Stomach smooth muscle (tissue), 2 donors: ENCODE results near the gene MPRIP.

ENCODE experiments used
- H3K27ac ChIP-seq: one replicate; pipeline ENCODE4 v1.7.0; 2013; ENCODE audit warnings: mild to moderate bottlenecking, low read length, inconsistent platforms
- H3K27me3 ChIP-seq, 2 donors: one replicate each; pipeline ENCODE4 v1.7.0; 2013; ENCODE audit warnings: low read length in 2 of 2; ENCODE audit not compliant: insufficient read depth in 2 of 2, control insufficient read depth in 1 of 2
- H3K36me3 ChIP-seq, 2 donors: one replicate each; pipeline ENCODE4 v1.7.0; 2013; ENCODE audit warnings: low read length in 2 of 2; ENCODE audit not compliant: control insufficient read depth in 2 of 2, insufficient read depth in 2 of 2
- H3K4me1 ChIP-seq: one replicate; pipeline ENCODE4 v1.7.0; 2013; ENCODE audit warnings: low read length; ENCODE audit not compliant: control insufficient read depth, insufficient read depth
- H3K4me3 ChIP-seq, 2 donors: one replicate each; pipeline ENCODE4 v1.7.0; 2013; ENCODE audit warnings: low read length in 2 of 2
- H3K9ac ChIP-seq, 2 donors: one replicate each; pipeline ENCODE4 v1.7.0; 2013; ENCODE audit warnings: low read length in 2 of 2, mild to moderate bottlenecking in 1 of 2
- H3K9me3 ChIP-seq, 2 donors: one replicate each; pipeline ENCODE4 v1.7.0; 2013; ENCODE audit warnings: low read length in 2 of 2; ENCODE audit not compliant: control insufficient read depth in 2 of 2
- donor health status: healthy.
- donor health status: Pancreatic carcinoma.

MPRIP gene

GRCh38 chr17:17053446-17054379 is 11.5 kb downstream of the MPRIP start:
- H3K27me3 ChIP-seq: no peaks in the 10 kb centered on the region
- H3K36me3 ChIP-seq: peaks cover 2 to 3% of the 10 kb centered on the region in 2 donors
- no peak overlapping the region for H3K27ac ChIP-seq
- no peak overlapping the region for H3K4me3 ChIP-seq
- H3K4me1 ChIP-seq: peaks cover 55% of the 10 kb centered on the region
- H3K9ac ChIP-seq: no peak overlapping the region
- no peaks in the 10 kb centered on the region for H3K9me3 ChIP-seq

- Histone ChIP-seq H3K27ac (no peak overlapping the region), H3K4me3 (no peak overlapping the region), H3K36me3 (peaks cover 2 to 3% of the 10 kb centered on the region in 2 donors), H3K27me3 (no peaks in the 10 kb centered on the region), H3K9ac (no peak overlapping the region), H3K9me3 (no peaks in the 10 kb centered on the region), H3K4me1 (peaks cover 56% of the 10 kb centered on the region)
Measured at GRCh38 chr17:17054636-17055035, 12.4 kb downstream of the MPRIP start.

GRCh38 chr17:17055286-17056155 is 13.3 kb downstream of the MPRIP start:
- peaks cover 2 to 3% of the 10 kb centered on the region in 2 donors for H3K36me3 ChIP-seq
- H3K4me3 ChIP-seq: no peak overlapping the region
- peak overlapping the region; percentile 37 for H3K27ac ChIP-seq
- H3K4me1 ChIP-seq: peaks cover 56% of the 10 kb centered on the region
- H3K27me3 ChIP-seq: no peaks in the 10 kb centered on the region
- no peaks in the 10 kb centered on the region for H3K9me3 ChIP-seq
- no peak overlapping the region for H3K9ac ChIP-seq

GRCh38 chr17:17056156-17056539 is 13.9 kb downstream of the MPRIP start:
- H3K4me3 ChIP-seq: no peak overlapping the region
- peak overlapping the region; percentile 37 for H3K27ac ChIP-seq
- H3K27me3 ChIP-seq: no peaks in the 10 kb centered on the region
- H3K9ac ChIP-seq: no peak overlapping the region
- peaks cover 2 to 3% of the 10 kb centered on the region in 2 donors for H3K36me3 ChIP-seq
- H3K9me3 ChIP-seq: no peaks in the 10 kb centered on the region
- H3K4me1 ChIP-seq: peaks cover 56% of the 10 kb centered on the region

GRCh38 chr17:17057057-17057551 is 14.8 kb downstream of the MPRIP start:
- no peaks in the 10 kb centered on the region for H3K9me3 ChIP-seq
- H3K27me3 ChIP-seq: no peaks in the 10 kb centered on the region
- H3K9ac ChIP-seq: no peak overlapping the region
- no peak overlapping the region for H3K4me3 ChIP-seq
- H3K27ac ChIP-seq: no peak overlapping the region
- H3K36me3 ChIP-seq: peaks cover 2 to 3% of the 10 kb centered on the region in 2 donors
- peaks cover 55% of the 10 kb centered on the region for H3K4me1 ChIP-seq

- H3K27ac ChIP-seq: no peak overlapping the region
- no peaks in the 10 kb centered on the region for H3K27me3 ChIP-seq
- H3K36me3 ChIP-seq: peaks cover 2 to 3% of the 10 kb centered on the region in 2 donors
- H3K9ac ChIP-seq: no peak overlapping the region
- peaks cover 55% of the 10 kb centered on the region for H3K4me1 ChIP-seq
- no peaks in the 10 kb centered on the region for H3K9me3 ChIP-seq
- no peak overlapping the region for H3K4me3 ChIP-seq
Measured at GRCh38 chr17:17058304-17058703, 16.0 kb downstream of the MPRIP start.

- Histone ChIP-seq H3K4me1 (peaks cover 53% of the 10 kb centered on the region), H3K27ac (no peak overlapping the region), H3K9me3 (no peaks in the 10 kb centered on the region), H3K9ac (no peak overlapping the region), H3K27me3 (no peaks in the 10 kb centered on the region), H3K4me3 (no peak overlapping the region), H3K36me3 (peaks cover under 1 to 2% of the 10 kb centered on the region in 2 donors)
Measured at GRCh38 chr17:17059301-17059890, 17.1 kb downstream of the MPRIP start.

- Histone ChIP-seq H3K4me3 (no peak overlapping the region), H3K9ac (no peak overlapping the region), H3K27me3 (no peaks in the 10 kb centered on the region), H3K36me3 (peaks cover 0 to 2% of the 10 kb centered on the region in 2 donors), H3K4me1 (peaks cover 50% of the 10 kb centered on the region), H3K9me3 (no peaks in the 10 kb centered on the region), H3K27ac (no peak overlapping the region)
Measured at GRCh38 chr17:17060001-17060922, 18.0 kb downstream of the MPRIP start.

GRCh38 chr17:17060930-17061329 is 18.7 kb downstream of the MPRIP start:
- no peak overlapping the region for H3K9ac ChIP-seq
- H3K27ac ChIP-seq: no peak overlapping the region
- H3K4me1 ChIP-seq: peaks cover 43% of the 10 kb centered on the region
- H3K4me3 ChIP-seq: no peak overlapping the region
- no peaks in the 10 kb centered on the region for H3K9me3 ChIP-seq
- H3K36me3 ChIP-seq: peaks cover 0 to 2% of the 10 kb centered on the region in 2 donors
- no peaks in the 10 kb centered on the region for H3K27me3 ChIP-seq
